HG03378 (cell line): ENCODE data around the gene ADAMTS18.

ENCODE experiments used
- ATAC-seq: cut with Tn5 transposase; IDR thresholded peaks from one replicate; pipeline ENCODE4 v1.9.1; 2021; ENCODE audit warnings: mild to moderate bottlenecking, moderate library complexity; ENCODE audit not compliant: unreplicated experiment

ADAMTS18 gene

DNA sequence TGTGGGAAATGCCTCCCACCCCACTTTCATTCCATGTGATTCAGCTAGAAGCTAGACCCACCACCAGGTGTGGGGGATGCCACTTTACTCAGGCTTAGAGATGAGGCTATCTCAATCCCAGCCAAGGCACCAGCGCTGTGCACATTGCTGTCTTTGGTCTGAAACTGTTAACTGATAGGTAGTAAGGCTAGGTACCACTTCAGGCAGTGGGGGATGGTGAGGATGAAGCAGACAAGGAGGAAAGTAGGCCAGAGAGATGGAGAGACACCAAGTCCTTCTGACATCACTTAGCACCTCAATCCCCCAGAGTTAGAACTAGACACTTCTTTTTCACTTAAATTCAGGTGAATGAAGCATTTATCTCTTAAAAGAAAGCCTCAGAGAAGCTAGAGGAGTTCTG, 35.8 kb downstream of the ADAMTS18 start:
- ATAC-seq = no peak

DNA sequence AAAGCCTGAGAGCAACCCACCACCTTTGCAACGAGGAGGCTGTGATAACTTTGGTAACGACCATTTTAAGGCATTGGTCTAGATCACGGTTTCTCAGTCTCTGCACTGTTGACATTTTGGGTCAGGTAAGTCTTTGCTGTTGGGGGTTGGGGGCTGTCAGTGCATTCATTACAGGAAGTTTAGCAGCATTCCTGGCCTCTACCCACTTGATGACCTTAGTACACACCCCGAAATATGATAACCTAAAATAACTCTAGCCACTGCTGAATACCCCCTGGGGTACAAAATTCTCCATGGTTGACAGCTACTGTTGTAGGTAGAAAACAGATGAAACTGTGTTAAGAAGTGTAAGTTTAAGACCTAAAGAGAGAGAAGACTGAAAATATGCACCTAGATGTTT, 36.3 kb downstream of the ADAMTS18 start:
- ATAC-seq = no peak

- no peak for ATAC-seq
These were observed 38.4 kb downstream of the ADAMTS18 start for GRCh38 chr16:77396461-77396860.

- no peak for ATAC-seq
These were observed 40.1 kb downstream of the ADAMTS18 start for GRCh38 chr16:77394699-77395098.

- ATAC-seq = no peak
These were observed 40.9 kb downstream of the ADAMTS18 start for GRCh38 chr16:77393955-77394354.

DNA sequence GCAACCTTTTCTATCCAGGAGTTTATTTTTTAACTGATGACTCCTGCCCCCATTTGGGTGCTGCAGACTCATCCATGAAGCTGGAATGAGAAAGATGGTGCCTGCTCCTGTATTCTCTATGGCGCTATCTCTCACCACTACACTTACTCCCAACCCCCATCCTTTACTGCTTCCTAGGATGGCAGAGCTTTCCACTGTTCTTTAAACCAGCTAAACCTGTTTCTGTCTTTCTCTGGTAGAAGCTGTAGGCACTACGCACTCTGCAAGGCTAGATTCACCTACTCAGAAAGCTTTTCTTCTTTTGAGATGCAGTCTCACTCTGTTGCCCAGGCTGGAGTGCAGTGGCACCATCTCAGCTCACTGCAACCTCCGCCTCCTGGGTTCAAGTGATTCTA, 47.0 kb downstream of the ADAMTS18 start:
- ATAC-seq = no peak

GRCh38 chr16:77386831-77387814, 47.7 kb downstream of the ADAMTS18 start:
- ATAC-seq = no peak

GRCh38 chr16:77385481-77385880, 49.4 kb downstream of the ADAMTS18 start:
- ATAC-seq = no peak

DNA sequence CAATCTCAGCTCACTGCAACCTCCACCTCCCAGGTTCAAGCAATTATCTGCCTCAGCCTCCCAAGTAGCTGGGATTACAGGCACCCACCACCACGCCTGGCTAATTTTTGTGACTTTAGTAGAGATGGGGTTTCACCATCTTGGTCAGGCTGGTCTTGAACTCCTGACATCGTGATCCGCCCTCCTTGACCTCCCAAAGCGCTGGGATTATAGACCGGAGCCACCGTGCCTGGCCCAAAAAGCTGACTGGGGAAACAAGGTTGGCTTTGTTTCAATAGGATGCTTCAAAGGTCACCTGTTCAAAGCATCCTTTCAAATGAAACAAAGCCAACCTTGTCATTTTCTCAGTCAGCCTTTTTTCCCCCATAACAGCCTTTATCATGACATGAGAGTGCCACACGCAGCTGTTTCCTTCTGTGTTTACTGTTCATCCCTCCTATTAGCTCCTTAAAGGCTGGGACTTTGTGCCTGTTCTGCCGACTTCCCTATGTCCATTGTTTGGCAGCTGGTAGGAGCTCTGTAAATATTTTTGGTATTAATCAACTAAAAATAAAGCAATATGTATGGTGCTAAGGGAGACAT, 51.1 kb downstream of the ADAMTS18 start:
- no peak for ATAC-seq

- ATAC-seq = no peak
These were observed 58.5 kb downstream of the ADAMTS18 start for GRCh38 chr16:77376358-77376757.

DNA sequence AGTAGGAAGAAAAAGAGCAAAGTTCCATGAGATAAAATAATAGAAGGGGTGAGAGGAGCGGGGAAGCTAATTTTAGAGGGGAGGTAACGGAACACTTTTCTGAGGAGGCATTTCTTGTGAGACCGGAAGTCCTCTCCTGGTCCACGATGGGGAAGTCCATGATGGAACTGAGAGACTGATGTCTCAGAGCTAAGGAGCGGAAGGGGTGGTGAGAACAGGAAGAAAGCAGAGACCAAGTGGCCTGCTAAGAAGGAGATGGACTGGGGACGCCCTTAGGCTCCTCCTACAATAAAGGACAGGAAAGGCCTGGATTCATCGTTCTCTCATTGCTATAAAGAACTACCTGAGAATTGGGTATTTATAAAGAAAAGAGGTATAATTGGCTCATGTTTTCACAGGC, 59.4 kb downstream of the ADAMTS18 start:
- no peak for ATAC-seq

GRCh38 chr16:77374384-77374783, 60.5 kb downstream of the ADAMTS18 start:
- ATAC-seq = no peak

DNA sequence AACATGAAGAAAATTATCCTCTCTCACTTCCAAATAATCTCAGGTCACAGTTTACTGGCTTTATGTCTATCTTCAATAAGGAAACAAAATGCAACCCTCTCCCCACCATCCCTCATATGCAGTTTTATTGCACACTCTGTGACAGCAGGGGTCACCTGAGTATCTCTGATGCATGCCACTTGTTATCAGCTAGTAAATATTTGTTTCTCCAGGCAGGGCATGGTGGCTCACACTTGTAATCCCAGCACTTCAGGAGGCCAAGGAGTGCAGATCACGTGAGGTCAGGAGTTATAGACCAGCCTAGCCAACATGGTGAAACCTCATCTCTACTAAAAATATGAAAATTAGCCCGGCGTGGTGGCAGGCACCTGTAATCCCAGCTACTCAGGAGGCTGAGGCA, 61.1 kb downstream of the ADAMTS18 start:
- no peak for ATAC-seq

DNA sequence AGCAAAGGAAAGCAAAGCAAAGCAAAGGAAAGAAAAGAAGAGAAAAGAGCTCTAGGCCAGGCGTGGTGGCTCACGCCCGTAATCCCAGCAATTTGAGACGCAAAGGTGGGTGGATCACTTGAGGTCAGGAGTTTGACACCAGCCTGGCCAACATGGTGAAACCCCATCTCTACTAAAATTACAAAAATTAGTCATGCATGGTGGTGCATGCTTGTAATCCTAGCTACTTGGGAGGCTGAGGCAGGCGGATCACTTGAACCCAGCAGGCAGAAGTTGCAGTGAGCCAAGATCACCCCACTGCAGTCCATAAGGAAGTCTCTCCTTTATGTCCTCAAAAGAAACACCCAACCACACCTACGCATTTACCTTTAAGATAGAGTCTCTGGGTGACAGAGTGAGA, 70.1 kb downstream of the ADAMTS18 start:
- no peak for ATAC-seq

DNA sequence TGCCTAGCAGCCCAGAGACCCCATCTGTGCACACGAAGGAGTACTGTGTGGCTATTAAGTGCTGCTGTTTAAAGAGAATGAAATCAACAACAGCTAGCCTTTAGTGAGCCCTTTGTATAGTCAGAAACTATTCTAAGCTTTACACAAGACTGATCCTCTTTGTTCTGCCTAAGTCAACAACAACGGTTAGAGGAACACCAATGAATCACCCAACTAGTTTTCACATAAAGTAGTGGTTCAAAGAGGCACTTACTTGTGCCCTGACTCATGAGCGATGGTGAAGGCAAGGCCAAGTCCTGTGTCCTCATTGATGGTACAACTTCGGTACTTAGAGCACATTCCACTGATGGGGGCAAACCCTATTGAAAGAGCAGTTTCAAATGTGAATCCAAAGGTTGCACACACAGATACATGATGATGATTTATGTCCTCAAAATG, 75.8 kb downstream of the ADAMTS18 start:
- no peak for ATAC-seq

GRCh38 chr16:77353587-77354263, 81.1 kb downstream of the ADAMTS18 start:
- no peak for ATAC-seq

DNA sequence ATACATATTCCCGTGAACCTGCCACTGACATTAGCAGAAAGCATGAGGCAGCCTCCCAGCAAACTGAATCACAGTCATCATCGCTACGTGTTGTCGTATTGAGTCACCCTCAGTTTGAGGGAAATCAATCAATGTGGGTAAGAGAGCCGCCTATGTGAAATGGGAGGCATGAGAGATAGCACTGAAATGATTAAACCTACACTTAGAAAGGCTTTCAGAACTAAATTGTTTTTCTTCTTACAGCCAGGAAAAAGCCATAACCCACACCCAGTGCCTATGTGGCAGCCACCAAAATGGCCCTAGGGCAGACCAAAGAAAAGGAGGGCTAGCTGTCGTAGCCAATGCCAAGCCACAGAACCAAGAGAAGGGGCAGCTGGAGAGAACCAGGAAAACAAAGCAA, 90.5 kb downstream of the ADAMTS18 start:
- no peak for ATAC-seq

GRCh38 chr16:77336637-77337036, 98.2 kb downstream of the ADAMTS18 start:
- ATAC-seq = no peak

DNA sequence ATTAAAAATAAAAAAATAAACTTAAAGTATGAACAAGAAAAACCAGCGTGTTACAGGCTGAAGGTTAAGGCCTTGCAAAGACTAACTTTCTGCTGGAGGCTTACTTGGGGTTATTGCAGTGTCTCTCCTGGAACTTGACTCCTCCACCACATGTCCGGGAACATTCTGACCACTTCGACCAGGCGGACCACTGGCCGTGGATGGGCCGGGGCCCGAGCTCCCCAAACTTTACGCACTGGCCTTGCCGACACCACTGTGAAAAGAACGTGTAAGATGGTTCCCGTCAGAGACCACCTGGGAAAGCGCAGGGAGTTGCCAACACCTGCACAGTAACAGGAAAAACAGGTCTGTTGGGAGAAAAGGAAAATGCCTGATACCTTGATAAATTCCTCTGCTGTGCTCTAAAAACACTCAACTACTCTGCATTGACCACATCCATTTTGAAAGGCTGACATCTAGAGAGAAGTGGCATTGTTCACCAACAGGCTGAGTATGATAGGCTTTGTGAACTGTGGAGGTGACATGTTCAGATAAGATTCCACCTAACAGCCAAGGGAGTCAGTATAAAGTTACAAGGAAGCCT, 99.1 kb downstream of the ADAMTS18 start:
- no peak for ATAC-seq

- ATAC-seq = no peak
These were observed 102.0 kb downstream of the ADAMTS18 start for GRCh38 chr16:77332792-77333191.
